NCI-H1092 treated with DMSO at 0.1 percent for 48 hours (cell line): ENCODE measurements around the gene MESP2.
A peak's percentile ranks its signal among the peaks of the same experiment; 100 is the strongest.
"Not testable (repeated sequence)": the region's sequence is repeated elsewhere in the genome, so short reads cannot be mapped to it uniquely, and the experiment has no call there.

Experiments used
- DNase-seq: peaks from one replicate; lab custom pipeline; 2025; lab: John Stamatoyannopoulos, UW

MESP2 gene

DNA sequence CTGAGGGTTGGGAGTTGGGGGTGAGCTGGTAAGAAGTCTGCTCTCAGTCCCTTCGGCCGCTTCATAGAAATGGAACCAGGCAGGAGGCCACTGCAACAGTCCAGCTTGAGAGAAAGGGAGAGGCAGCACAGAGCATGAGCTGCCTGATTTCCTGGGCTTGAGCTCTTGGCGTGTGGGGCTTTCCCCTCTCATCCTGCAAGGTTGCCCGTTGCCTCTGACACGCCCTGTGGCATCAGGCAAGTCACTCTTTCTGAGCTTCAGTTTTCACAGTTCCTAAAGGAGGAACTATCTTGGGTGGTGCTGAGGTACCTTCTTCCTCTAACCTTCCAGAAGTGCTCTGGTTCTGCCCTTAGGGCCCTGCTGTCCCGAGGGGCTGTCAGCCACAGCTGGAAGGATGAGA lies 4.9 kb downstream of the MESP2 start:
- DNase-seq: no peak

DNA sequence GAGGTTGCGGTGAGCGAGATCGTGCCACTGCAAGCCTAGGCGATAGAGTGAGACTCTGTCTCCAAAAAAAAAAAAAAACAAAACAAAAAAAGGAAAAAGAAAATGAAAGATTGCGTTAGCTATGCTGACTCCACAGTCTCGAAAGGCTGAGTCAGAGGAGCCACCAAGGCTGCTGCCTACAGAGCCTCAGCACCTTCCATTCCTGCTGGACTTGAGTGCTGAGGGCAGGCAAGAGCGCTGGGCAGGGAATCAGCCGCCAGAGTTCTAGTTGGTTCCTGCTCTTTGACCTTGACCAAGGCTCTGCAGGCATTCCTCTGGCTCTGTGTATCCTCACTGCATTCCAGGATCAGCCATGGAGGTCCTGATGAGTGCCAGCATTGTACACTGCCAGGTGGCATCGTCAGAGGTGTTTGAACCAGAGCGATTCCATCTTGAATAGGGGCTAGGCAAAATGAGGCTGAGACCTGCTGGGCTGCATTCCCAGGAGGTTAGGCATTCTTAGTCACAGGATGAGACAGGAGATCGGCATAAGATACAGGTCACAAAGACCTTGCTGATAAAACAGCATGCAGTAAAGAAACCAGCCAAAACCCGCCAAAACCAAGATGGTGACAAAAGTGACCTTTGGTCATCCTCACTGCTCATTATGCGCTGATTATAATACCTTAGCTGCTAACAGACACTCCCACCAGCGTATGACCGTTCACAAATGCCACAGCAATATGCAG lies 5.9 kb downstream of the MESP2 start:
- DNase-seq: no peak

DNA sequence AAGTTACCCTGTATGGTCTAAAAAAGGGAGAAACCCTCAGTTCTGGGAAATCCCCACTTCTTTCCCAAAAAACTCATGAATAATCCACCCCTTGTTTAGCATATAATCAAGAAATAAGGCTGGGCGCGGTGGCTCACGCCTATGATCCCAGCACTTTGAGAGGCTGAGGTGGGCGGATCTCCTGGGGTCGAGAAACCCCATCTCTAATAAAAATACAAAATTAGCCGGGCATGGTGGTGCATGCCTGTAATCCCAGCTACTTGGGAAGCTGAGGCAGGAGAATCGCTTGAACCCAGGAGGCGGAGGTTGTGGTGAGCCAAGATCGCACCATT lies 6.5 kb downstream of the MESP2 start:
- DNase-seq: not testable (repeated sequence)

DNA sequence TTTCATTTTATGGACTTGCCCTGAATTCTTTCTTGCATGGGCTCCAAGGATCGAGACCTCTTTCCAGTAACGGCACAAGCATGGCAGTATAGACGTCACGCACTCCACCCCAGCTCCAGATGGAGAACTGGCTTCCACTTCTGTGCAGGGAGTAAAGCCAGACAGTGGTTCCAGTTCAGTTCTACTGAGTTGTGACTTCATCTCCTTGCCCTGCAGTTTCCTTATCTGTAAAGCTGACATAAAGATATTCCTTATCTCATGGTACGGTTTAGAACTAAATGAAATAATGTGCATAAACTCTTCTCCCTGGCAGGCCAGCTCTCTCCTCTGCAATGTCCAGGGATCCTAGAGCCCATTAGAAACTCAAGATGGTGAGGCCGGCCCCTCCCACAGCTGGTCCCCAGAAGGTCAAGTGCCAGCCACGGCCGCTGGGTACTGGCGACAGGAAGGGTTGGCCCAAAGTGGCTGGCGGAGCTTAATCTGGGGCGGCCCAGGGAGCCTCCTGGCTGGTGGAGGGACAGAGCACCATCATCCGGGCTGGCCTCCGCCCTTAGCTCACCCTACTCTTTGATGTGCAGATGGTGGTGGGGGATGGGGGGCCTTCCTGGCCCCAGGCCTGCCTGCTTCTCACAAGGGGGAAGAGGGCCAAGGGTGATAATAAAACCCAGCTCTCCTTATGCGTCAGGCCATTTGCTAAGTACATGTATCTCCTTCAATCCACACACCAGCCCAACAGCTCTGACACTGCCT lies 7.2 kb downstream of the MESP2 start:
- no peak for DNase-seq

DNA sequence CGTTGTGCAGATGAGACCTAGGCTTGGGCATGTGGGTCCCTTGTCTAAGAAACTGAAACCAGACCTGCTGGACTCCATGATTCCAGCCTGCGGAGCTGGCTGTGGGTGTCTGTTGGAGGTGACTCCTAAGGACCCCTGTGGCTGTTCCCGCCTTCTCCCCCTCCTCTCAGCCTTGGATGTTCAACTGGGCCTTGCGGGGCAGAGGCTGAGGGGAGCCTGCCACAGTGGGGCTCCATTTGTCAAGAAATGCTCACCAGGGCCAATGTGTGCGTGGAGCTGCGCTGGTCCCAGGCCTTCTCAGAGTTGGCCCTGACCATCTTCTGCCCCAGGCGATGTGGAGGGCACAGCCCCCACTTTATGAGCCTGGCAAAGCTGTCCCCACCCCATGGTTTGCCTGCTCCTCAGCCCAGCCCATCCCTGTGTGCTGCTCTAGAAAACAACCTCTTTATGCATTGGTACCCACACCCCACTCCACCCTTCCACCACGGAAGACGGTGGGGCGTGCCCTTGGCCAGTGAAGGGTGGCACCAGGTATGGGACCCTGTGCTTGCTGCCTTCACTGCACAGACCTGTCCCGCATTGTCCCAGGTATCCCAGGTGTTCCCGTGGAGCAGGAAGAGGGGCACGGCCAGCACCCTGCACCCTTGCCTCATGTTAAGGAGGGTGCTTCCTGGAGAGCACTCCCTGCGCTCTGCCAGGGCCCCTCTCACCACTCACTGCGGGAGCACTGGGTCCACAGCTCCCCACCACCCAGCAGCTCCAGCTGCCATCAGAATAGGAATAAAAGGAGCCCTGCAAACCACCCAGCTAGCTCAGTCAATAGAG lies 7.9 kb downstream of the MESP2 start:
- DNase-seq: no peak

DNA sequence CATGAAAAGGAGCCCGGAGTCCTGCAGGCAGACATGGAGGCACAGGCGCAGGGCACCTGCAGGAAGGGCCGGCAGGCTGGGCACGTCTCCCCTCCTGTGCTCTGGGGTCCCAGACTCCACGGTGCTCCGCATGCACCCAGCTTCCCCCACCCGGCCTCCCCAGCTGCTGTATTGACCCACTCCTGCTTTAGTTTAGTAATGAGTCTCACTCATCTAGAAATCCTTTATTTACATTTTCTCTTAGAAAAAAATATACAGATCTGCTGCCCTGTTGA lies 8.5 kb downstream of the MESP2 start:
- no peak for DNase-seq

DNA sequence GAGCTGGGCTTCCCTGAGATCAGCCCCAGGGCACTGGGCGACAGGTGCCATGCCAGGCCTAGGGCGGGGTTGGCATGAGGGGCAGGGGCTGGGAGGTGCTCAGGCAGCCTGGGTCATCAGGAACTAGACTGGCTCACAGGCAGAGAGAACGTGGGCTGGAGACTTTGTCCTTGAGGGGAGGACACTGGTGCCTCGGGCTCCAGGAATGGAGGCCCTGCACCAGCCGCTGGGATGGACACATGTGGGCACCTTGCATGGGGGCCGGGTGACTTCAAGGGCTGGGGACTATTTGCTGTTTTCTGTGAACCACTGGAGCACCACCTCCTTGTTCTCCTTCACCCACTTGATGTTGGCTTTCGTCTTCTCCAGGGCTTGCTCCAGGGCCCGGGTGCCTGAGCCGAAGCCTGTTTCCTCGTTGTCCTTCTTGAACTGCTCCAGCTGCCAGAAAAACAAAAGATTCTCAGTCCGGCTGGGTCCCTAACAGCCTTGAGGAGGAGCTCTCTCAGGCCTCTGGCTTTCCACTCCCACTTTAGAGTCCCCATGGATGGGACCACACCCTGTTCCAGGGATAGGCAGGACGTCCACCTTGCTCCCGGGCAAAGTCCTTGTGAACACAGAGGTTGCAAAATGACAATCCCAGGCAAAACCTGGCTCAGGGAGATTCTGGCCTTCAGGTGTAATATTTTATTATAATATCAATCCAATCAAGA lies 9.1 kb downstream of the MESP2 start:
- no peak for DNase-seq

DNA sequence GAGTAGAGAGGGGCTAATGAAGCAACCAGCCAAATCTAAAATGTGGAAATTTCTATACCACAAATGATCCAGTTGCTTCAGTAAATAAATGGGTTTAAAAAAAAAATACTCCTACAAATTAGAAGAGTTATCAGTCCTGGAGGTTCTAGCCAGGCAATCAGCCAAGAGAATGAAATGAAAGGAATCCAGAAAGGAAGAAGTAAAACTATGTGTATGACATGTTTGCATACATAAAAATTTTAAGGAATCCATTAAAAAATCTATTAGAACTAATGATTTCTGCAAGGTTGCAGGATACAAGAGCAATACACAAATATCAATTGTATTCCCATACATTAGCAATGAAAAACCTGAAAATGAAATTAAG lies 9.6 kb downstream of the MESP2 start:
- no peak for DNase-seq

DNA sequence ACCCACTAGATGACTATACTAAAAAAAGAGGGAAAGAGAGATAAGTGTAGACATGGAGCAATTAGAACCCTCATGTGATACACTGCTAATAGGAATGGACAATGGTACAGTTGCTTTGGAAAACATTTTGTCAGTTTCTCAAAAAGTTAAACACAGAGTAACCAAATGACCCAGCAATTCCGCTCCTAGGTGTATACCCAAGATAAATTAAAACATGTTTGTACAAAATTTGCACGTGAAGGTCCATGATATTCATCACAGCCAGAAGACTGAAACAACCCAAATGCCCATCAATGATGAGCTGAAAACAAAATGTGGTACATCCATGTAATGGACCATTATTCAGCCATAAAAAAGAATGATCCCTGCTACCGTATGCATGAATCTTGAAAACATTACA lies 11.8 kb downstream of the MESP2 start:
- no peak for DNase-seq

DNA sequence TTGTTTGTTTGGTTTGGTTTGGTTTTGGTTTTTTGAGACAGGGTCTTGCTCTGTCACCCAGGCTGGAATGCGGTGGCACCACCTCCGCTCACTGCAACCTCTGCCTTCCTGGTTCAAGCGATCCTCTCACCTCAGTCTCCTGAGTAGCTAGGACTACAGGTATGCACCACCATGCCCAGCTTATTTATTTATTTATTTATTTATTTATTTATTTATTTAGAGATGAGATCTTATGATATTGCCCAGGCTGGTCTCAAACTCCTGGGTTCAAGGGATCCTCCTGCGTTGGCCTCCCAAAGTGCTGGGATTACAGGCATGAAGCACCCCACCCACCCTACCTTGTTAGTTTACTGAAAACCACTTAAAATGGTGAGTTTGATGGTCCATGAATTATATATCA lies 12.5 kb downstream of the MESP2 start:
- DNase-seq: not testable (repeated sequence)

DNA sequence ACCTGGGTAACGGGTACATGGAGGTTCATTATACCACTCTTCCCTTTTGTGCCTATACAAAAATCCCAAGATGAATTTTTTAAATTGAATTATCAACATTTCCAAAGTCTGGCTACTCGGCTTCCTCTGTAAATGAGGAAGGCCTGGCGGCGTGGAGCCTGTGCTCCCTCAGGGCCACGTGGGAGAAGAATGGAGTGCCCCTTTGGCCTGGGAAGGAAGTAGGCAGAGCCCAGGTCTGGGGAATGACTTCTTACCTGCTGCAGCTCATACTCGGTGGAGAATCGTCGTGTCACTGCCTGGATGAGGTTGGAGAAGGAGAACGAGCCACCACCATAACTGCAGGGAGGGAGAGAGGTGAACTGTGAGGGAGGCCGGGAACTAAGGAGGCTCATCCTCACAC lies 14.1 kb downstream of the MESP2 start:
- no peak for DNase-seq

DNA sequence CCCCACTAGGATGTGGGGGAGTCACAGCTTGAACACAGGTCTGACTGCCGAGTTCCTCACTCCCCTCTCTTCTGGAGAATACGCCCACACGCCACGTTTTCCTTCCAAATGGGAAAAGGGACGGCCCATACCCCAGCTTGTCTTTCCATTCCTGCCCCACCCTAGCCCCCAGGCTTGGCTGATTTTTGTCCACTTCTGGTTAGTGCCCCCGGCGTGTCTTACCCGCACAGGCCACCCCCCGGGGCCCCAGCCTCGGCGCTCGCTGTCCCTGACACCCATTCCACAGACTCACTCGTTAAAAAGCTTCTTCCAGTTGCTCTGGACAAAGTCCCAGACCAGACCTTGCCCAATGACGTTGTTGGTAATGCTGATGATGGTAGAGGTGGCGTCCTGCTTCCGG lies 14.5 kb downstream of the MESP2 start:
- no peak for DNase-seq

DNA sequence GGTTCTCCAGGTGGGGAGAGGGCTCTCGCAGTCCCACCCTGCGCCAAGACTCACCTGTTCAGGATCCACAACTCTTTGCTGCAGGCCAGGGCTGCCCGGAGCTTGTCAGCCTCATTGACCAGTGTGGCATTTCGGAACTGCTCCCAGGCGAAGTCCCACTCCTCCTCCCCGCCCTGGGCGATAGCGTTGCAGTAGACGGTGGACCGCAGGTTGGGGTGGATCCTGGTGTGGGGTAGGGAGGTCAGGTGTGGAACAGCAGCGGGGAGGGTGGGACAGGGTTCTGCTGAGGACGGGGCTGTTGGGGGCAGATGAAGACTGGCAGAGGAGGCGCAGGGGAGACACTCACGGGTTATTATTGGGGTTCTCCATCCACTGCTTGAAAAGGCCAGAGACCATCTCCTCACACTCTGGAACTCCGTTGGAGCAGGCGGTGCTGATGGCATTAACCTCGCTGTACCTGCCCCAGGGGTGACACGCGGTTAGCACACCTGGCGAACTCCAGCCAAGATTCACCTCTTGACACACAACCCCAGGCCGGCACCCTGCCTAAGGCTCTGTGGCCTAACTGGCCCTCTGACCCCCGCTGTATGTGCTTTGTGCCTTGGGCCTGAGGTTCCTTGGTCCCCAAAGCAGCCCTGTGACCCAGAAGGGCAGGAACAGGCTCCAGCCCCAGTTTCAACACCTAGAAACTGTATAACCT lies 16.1 kb downstream of the MESP2 start:
- DNase-seq: no peak

DNA sequence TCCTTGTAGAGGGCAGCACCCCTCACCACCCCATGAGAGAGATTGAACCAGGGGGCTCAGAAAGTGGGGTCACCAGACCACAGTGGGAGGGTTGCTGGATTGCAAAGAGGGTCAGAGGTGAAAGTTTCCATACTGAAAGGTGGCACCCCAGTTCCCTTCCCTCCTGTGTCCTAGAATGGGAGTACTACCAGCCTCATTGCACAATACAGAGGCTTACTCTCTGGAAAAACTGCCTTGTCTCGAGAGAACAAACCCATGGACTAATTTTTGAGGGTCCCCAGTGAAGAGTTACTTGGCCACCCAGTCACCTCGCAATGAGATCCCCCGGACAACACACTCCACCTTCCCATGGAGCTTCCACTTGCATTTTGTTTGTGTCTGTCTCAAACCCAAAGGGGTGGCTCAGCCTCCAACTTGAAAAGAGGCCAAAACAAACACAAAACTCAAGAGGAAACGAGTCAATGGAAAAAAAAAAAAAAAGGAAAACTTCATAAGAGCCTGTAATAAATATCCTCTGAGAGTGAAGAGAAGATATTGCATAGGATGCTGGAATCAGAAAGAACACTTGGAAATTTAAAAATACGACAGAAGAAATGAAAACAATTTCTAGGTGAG lies 18.6 kb downstream of the MESP2 start:
- DNase-seq: peak; percentile 4

DNA sequence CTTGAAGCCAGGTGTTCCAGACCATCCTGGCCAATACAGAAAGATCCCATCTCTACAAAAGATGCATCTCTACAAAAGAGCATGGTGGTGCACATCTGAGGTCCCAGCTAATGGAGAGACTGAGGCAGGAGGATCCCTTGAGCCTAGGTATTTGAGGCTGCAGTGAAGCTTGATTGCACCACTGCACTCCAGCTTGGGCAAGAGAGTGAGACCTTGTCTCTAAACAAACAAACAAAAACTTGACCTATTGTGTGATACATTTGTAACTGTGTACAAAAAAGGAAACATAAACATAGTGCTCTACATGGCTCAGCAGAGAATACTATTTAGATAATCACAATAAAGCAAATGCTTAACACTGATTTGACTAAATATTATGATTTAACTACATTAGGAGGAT lies 19.9 kb downstream of the MESP2 start:
- DNase-seq: no peak

DNA sequence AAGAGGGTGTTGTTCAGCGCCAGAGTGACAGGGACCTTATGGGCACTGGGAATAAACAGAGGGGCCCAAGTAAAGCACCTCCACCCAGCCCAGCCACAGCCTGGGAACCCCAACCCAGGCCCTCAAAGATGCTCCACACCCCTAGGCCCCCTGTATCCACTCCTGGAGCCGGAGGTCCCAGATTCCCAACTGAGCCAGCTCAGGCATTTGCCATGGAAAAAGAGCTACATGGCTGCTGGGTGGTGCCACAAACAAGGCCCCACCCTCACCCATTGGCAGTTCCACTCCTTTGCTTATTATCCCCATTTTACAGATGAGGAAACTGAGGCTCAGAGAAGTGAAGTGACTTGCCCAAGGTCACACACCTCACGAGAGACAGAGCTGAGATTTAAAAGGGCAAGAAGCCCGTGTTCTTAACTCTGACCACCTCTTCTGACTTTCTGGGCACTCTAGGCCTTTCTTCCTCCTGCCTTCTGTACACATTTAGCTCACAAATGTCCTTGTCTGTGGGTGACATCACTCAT lies 21.6 kb downstream of the MESP2 start:
- DNase-seq: no peak

DNA sequence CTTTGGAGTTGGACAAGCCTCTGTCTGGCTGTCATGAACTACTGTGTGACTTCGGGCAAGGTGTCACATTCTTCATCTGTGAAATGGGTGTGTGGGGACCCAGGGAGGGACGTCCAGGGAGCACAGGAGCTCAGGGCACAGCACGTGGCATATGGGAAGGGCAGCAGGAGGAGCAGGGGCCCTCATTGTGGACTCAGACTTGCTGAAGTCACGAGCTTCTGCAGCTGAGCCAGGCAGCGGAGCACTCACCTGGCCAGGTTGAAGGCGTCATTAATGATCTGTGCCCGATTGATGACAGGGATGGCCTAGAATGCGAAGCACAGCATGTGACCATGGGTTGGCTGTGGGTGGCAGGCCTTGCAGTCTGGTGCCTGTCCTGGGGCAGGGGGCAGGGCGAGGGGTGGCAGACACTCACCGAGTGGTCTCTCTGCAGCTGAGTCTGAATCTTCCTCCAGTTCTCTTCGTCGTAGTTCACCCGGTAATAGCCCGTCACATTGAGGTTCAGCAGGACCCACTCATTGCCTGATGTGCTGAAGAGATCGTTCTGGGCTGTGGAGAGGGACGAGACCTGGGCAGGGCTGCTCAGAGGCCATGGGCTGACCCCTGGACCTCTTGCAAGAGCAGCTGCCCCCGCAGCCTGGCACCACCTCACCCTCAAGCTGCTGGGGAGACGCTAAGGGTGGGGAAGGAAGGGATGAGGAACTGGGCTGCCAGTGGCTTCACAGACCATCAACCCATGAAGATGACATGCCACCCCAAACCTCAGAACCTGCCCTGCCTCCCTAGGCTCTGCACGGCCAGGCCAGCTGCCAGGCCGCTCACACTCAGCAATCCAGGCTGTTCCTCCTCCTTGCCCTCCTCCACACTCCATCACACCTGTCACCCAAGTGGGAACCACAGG lies 23.1 kb downstream of the MESP2 start:
- no peak for DNase-seq

DNA sequence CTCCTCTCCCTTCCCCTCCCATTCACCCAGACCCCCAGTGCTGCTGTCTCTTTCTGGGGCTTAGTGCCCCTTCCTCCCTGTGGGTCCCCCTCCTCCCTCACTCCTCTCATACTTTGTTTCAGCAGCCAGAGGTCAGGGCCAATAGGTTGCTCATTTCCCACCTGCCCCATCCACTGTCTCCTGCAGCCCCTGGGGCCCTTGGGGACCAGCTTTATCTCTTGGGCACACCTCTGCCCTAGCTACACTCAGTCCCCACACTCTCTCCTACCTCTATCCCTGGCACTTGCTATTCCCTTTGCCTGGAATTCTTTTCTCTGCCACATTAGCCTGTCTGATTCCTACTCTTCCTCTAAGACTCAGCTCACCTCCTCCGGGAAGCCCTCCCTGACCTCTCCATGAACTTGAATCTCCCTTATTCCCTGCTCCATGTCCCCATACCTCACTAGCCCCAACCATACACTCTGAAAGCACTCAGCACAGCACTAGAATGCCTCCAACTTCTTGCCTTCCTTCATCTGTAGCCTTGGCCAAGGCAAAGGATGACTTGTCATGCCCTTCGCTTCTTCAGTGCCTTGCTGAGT lies 23.9 kb downstream of the MESP2 start:
- DNase-seq: no peak

DNA sequence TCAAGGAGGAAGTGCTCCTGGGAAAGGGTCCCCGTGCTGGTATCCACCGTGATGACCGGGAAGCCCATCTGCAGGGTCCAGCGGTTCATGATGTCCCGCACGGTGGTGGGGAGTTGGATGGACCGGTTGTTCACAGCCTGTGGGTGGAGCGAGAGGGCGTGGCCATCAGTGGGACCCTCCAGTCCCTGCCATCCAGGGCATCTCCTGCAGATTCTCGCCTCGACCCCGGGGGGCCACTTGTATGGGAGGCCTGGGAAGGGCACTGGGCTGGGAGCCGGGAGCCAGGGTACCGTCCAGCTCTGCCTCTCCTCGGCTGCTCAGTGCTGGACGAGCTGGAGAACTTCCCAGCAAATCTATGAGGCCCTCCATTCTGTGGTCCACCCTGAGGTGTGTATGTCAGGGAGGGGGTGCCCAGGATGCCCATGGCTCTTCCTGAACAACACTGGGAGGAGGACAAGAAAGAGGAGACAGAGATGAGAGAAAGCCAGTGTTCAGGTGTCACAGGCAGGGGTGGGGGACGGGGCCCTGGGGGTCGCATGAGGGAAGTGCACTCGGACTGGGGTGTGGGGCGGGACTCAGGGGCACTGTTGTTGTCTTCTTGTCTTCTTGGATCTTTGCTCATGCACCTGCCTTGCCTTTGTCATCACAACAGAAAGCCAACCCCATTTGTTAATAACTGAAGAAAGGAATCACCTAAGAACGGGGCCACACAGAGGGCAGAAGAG lies 25.5 kb downstream of the MESP2 start:
- no peak for DNase-seq
